Chondrocyte (in vitro differentiated cells): ENCODE results near the gene SINHCAF. TPM values are rescaled to one million over a fixed set of nuclear protein-coding genes. Genes with fewer than 3 reads are reported as not detected.
A peak's percentile ranks its signal among the peaks of the same experiment; 100 is the strongest.

Experiments used
- DNase-seq: peaks from one replicate; pipeline ENCODE4 v3.0.0; 2021; ENCODE audit warnings: mixed read lengths, low spot score
- H3K27ac Mint-ChIP-seq: one replicate; pipeline ENCODE4 v1.8.0; 2021; ENCODE audit warnings: mild to moderate bottlenecking, moderate library complexity, mixed read lengths; ENCODE audit not compliant: unreplicated experiment
- H3K27me3 Mint-ChIP-seq: 2 replicates; pipeline ENCODE4 v1.8.0; 2021; ENCODE audit warnings: low read depth, mixed read lengths
- H3K36me3 Mint-ChIP-seq: 2 replicates; pipeline ENCODE4 v1.8.0; 2021; ENCODE audit warnings: low read depth, mixed read lengths
- H3K4me1 Mint-ChIP-seq: 2 replicates; pipeline ENCODE4 v1.8.0; 2021; ENCODE audit warnings: low read depth, mild to moderate bottlenecking, mixed read lengths
- H3K4me3 Mint-ChIP-seq: one replicate; pipeline ENCODE4 v1.8.0; 2021; ENCODE audit warnings: mild to moderate bottlenecking, moderate library complexity, mixed read lengths; ENCODE audit not compliant: unreplicated experiment
- H3K9me3 Mint-ChIP-seq: 2 replicates; pipeline ENCODE4 v1.8.0; 2021; ENCODE audit warnings: low read depth, mixed read lengths
- CTCF ChIP-seq: fragments of 200-600 bp; sonication (generic); IDR thresholded peaks from 2 replicates; pipeline ENCODE4 v1.5.0; 2021; ENCODE audit warnings: antibody characterized with exemption, mild to moderate bottlenecking, moderate library complexity
- total RNA-seq: library from RNA; stranded (reverse); gene quantifications from 3 replicates; pipeline ENCODE4 v1.2.1, GENCODE V29; 2021

The SINHCAF gene
- total RNA-seq, 1 donor from 2014 or later: 32.5 TPM

- TF ChIP-seq CTCF: no peak
- H3K4me1 Mint-ChIP-seq: peaks cover 30% of the 10 kb centered on the region
- H3K27me3 Mint-ChIP-seq: no peaks in the 10 kb centered on the region
- no peaks in the 10 kb centered on the region for H3K9me3 Mint-ChIP-seq
- H3K27ac Mint-ChIP-seq: peak overlapping the region; percentile 84
- peak overlapping the region; percentile 92 for H3K4me3 Mint-ChIP-seq
- DNase-seq: no peak
- no peaks in the 10 kb centered on the region for H3K36me3 Mint-ChIP-seq
Observed at GRCh38 chr12:31326736-31327659, 1.0 kb upstream of the SINHCAF start.

GRCh38 chr12:31325524-31325875 is 450 bp downstream of the SINHCAF start:
- H3K36me3 Mint-ChIP-seq: no peaks in the 10 kb centered on the region
- TF ChIP-seq CTCF: no peak
- DNase-seq: no peak
- peak overlapping the region; percentile 92 for H3K4me3 Mint-ChIP-seq
- no peaks in the 10 kb centered on the region for H3K9me3 Mint-ChIP-seq
- no peaks in the 10 kb centered on the region for H3K27me3 Mint-ChIP-seq
- H3K4me1 Mint-ChIP-seq: peaks cover 45% of the 10 kb centered on the region
- peak overlapping the region; percentile 84 for H3K27ac Mint-ChIP-seq

- Mint-ChIP-seq H3K27me3 (no peaks in the 10 kb centered on the region), H3K4me3 (peak overlapping the region; percentile 92), H3K4me1 (peaks cover 46% of the 10 kb centered on the region), H3K27ac (peak overlapping the region; percentile 84), H3K36me3 (no peaks in the 10 kb centered on the region), H3K9me3 (no peaks in the 10 kb centered on the region)
- no peak for TF ChIP-seq CTCF
- DNase-seq: no peak
Observed at GRCh38 chr12:31324845-31325523, 966 bp downstream of the SINHCAF start.

- Mint-ChIP-seq H3K36me3 (no peaks in the 10 kb centered on the region), H3K4me3 (peak overlapping the region; percentile 92), H3K27ac (peak overlapping the region; percentile 89), H3K4me1 (peaks cover 51% of the 10 kb centered on the region), H3K27me3 (no peaks in the 10 kb centered on the region), H3K9me3 (no peaks in the 10 kb centered on the region)
- DNase-seq: peak; percentile 92
- peak; percentile 48 for TF ChIP-seq CTCF
Observed at GRCh38 chr12:31324116-31324844, 1.7 kb downstream of the SINHCAF start.
